ENCODE measurements around the gene ZFYVE27. TPM values are rescaled to one million over a fixed set of nuclear protein-coding genes. Genes with fewer than 3 reads are reported as not detected.
"Not testable (repeated sequence)": the region's sequence is repeated elsewhere in the genome, so short reads cannot be mapped to it uniquely, and the experiment has no call there.

ZFYVE27 gene
- total RNA-seq = 19.6 and 20.6 TPM in 2 replicates

- DNase-seq = peak; percentile 98
Measured at GRCh38 chr10:97736902-97737769, at the start of gene ZFYVE27. Gene ZFYVE27, plus strand, starts transcription at chr10:97737128. Its CDS starts 1,350 bp downstream, at chr10:97738478.

DNA sequence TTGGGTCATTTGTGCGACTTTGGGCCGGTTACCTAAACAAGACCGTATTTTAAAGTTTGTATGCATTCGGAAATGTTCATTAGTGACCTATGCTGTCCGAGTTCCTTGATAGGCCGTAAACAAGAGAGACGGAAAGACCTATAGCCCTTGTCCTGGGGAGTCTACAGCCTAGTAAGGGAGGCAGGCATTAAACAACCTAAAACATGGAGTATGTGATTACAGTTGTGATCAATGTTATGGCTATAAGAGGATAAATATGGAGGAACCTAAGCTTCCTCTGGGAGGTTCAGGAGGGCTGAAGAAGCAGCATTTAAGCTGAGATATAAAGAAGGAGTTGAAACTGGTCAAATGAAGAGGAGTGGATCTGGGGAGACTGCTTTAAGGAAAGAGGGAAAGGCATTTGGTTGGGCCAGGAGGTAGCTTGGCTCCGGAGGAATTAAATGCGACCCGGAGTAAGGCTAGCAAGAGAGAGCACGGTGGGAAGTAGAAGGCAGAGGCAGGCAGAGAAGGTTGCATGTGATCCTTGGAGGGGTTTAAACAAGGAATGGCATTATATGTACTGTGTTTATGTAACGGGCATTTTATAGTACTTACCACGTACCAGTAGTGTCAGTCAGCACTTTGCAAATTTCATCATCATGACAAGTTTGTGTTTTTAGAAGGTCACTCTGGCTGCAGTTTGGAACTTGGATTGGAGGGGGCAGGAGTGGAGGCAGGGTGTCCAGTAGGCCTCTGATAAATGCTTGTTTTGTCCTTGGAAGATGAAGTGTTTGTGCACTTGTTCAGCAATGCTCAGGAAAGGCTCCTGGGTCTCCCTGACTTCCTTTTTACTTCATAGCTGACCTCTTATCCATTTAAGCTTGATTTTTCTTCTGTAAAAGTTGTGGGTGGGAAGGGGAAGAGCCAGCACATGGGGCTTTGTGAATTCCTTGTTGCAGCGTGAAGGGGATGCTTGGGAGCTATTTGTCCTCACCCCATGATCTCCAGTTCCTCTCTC, 48.8 kb upstream of the ZFYVE27 start:
- no peak for DNase-seq

DNA sequence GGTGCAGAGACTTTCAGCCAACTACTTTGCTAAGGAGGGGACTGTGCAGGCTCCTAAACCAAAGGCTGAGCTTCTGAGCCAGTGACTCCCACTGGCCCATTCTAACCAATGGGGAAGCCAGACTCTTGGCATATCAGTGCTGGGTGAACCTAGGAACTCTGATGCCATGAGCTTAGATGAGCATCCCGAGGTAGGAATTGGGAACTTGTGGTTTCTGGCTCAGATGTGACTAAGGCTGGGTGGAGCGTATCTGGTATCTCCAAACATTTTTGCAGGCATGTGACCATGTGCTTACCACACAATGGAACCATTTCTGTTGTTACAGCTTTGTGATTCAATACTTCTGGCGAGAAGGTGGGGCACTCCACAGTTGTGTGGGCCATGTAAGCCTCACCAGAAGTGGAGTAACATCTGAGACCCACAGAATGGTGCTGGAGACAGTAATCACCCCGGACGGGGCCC, 47.3 kb upstream of the ZFYVE27 start:
- no peak for DNase-seq

GRCh38 chr10:97690133-97690532, 46.8 kb upstream of the ZFYVE27 start:
- DNase-seq = no peak

DNA sequence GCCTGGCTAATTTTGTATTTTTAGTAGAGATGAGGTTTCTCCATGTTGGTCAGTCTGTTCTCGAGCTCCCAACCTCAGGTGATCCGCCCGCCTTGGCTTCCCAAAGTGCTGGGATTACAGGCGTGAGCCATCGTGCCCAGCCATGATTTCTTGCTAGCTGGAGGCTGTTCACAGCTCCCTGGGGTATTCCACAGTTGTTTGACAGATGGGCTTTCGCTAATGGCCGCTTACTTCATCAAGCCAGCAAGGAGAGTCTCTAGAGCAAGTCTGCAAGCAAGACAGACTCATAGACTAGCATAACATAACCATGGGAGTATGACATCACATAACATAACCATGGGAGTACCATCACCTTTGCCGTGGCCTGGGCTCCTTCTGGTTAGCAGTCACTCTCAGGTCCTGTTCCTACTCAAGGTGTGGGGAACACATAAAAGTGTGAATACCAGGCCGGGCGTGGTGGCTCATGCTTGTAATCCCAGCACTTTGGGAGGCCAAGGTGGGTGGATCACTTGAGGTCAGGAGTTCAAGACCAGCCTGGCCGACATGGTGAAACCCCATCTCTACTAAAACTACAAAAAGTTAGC, 38.8 kb upstream of the ZFYVE27 start:
- DNase-seq = not testable (repeated sequence)

DNA sequence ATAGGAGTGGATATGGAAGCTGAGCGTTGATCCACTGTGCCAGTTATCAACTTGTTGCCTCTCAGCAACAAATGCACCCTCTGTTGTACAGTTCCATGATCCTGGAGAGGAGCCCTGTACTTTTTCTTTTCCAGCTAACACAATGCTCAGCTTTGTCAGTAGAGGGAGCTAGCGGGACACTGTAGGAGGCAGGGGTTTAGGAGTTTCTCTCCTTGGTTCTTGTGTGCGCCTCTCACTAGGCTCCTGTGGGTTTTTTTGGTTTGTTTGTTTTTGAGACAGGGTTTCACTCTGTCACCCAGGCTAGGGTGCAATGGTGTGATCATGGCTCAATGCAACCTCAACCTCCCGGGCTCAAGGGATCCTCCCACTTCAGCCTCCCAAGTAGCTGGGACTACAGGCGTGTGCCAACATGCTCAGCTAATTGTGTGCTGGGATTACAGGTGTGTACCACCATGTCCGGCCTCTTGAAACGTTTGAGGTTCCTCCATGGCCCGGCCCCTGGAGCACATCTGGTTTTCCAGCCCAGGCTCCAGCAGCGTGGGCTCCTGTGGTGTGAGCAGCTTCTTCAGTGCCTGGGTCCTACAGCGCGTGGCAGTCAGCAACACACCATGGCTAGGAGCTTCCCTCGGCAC, 35.4 kb upstream of the ZFYVE27 start:
- DNase-seq = peak; percentile 80

DNA sequence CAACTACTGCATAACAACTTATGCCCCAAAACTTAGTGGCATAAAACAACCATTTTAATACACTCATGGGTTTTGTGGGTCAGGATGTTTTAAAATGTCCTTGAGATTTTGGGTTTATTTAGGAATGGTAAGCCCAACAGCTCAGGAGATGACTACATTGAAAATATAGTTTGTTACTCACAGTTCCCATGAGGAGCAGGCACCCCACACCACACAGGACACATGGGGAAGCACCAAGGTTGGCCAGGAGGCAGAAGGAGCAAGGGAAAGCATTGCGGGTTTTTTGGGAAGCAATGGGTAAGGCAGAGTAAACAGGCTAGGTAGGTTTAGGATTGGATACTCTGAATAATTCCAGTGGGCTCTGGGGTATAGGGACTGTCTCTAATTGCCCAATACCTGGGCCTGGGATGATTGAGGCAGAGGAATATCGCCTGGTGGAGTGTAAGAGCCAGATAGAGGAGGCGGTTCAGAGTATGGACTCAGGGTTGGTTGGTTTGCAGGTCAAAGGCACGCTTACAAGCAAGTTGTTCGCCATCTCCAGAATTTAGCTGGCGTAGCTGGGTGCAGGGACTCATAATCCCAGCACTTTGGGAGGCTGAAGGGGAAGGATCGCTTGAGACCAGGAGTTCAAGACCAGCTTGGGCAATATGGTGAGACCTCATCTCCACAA, 33.4 kb upstream of the ZFYVE27 start:
- no peak for DNase-seq

DNA sequence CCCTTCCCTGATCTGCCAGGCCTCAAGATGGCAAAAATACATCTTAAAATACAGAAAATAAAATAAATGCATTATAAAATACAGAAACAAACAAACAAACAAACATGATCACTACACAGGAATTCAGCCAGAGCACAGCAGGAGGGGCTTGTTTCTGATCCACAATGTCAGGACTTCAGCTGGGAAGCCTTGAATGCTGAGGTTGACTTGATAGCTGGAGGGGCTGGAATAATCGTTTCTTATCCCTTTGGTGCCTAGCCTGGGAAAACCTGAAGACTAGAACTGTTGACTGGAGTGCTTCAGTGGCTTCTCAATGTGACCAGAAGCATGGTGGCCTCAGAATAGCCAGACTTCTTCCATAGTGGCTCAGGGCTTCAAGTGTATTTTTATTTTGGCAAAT, 32.6 kb upstream of the ZFYVE27 start:
- DNase-seq = no peak

DNA sequence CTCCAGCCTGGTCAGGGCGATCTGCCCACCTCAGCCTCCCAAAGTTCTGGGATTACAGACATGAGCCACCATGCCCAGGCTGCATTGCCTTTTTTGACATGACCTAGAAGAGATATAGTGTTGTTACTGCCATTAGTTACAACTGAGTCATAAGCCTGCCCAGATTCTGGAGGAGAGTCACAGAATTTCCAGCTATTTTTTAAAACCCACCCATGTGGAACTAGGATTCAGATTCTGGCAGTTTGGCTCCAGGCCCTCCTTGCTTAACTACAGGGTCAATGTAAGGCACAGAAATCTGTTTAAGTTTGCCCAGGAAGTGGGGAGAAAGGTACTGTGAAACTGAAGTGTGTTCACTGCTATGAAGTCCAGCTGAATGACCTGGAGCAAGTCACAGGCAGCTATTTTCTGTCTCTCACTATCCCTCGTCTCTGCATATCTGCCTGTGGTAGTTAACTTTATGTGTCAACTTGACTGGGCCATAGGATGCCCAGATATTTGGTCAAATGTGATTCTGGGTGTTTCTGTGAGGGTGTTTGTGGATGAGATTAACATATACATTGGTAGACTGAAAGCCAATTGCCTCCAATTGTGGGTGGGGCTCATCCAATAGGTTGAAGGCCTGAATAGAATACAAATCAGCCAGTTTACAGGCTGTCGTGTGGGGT, 31.8 kb upstream of the ZFYVE27 start:
- no peak for DNase-seq

- DNase-seq = no peak
Measured at GRCh38 chr10:97707134-97707861, 29.6 kb upstream of the ZFYVE27 start.

GRCh38 chr10:97708167-97708566, 28.8 kb upstream of the ZFYVE27 start:
- no peak for DNase-seq

GRCh38 chr10:97708976-97709946, 27.7 kb upstream of the ZFYVE27 start:
- peak; percentile 81 for DNase-seq

DNA sequence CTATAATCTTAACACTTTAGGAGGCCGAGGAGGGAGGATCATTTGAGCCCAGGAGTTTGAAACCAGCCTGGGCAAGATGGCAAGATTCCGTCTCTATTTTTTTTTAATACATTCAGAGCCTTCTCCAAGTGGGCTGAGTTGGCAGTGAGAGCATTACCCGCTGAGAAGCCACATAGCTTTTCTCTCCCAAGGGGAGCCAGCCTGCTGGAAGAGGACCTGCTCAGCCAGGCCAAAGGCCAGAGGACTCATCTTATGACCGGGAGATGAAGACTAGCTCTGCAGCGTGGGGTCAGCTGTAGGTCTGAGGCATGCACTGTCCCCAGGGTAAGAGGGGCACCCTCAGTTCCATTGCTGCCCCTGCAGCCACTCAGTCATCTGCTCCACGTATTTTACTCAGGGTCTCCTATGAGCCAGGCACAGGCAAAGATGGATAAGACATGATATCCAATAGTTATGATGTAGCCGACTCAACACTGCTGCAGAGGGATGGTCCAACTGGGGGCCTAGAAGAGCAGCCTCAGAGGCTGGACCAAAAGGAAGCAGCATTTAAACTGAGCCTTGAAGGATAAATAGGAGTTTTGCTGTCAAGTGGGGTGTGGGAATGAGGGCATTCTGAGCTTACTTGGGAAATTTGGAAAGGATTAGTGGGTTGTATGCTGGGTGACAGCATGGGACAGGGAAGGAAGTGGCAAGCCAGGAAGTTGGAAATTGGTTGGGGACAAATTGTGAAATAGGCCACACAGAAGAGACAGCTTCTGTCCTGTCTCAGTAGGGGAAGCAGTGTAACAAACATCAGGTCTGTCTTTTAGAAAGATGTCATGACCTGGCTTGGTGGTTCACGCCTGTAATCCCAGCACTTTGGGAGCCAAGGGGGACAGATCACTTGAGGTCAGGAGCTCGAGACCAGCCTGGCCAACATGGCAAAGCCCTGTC, 25.0 kb upstream of the ZFYVE27 start:
- DNase-seq = no peak

DNA sequence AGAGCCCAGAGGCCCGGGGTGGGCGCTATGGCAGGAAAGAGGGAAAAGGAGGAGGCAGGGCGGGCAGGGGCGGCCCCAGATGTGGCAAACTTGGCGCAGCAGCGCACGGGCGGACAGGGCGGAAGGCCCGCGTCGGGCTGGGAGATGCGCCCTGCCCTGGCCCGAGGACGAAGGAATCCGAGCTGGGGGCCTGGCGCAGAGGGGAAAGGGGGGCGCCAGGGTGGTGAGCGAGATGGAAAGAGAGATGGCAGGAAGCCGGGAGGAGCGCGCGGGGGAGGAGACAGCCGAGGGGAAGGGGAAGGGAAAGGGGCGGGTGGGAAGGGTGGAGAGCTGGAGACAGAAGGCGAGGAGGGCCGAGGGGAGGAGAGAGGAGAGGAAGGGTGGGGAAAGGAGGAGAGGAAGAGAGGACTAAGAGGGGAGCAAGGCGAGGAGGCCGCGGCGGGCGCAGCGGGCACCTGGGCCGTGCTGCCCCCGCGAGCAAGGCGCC, 23.5 kb upstream of the ZFYVE27 start, which contains the start of gene MARVELD1:
Gene MARVELD1, plus strand, starts transcription at position 392 of the 487 bp plus-strand sequence. CDS start 147 bp downstream, outside the sequence.
- DNase-seq = peak; percentile 42

DNA sequence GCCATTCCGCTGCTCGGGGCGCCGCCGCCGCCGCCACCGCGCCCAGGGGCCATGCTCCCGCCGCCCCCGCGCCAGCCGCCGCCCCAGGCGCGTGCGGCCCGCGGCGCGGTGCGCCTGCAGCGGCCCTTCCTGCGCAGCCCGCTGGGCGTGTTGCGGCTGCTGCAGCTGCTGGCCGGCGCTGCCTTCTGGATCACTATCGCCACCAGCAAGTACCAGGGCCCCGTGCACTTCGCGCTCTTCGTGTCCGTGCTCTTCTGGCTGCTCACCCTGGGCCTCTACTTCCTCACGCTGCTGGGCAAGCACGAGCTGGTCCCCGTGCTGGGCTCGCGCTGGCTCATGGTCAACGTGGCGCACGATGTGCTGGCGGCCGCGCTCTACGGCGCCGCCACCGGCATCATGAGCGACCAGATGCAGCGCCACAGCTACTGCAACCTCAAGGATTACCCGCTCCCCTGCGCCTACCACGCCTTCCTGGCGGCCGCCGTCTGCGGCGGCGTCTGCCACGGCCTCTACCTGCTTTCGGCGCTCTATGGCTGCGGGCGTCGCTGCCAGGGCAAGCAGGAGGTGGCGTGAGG, 23.0 kb upstream of the ZFYVE27 start:
- peak; percentile 86 for DNase-seq

DNA sequence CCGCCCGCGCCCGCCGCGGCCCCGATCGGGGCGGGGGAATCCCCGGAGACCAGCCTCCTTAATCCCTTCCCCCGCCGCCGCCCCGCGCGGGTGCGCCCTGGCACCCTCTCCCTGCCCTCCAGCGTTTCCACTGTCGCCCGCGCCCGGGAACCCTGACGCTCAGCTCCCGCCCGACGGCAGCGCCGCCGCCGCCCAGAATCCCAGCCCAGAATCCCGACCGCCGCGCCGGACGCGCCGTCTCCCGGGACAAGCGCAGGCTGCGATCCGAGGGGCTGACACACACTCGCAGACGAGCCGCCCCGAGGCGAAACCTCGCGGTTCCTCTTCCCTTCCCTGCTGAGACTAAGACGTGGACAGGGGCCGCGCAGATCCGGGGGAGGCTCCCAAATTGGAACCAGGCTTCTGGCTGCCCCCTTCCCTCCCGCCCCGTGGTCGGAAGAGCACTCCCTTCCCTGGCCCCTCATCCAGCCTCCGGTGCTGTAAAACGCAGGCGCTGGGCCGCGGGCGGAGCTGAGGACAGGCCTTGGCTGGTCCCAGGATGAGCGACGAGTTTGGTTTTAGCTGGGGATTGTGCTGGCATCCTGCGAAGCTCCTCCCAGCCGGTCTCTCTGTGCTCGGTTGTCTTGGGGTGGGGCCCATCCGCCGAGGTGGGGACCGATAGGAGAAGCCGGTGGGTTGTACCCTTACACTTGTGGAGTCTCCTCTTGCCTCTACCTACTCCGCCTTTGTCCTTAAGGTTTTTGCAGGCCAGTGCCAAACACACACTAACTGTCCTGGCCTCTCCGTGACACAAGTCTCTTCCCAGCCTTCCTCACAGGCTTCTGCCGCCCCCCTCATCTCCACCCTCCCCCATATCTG, 22.3 kb upstream of the ZFYVE27 start:
- DNase-seq = peak; percentile 64

All from dermis blood vessel endothelial cell (primary cell).